Measurements from ENCODE around the gene G3BP1. TPM values are rescaled to one million over a fixed set of nuclear protein-coding genes. Genes with fewer than 3 reads are reported as not detected.

The G3BP1 gene
- total and polyA plus RNA-seq, 9 of the 15 experiments (the other 6 are each of a cell fraction or from before 2014, with no cell fraction given): 54.7 to 264 (median 105) TPM

DNA sequence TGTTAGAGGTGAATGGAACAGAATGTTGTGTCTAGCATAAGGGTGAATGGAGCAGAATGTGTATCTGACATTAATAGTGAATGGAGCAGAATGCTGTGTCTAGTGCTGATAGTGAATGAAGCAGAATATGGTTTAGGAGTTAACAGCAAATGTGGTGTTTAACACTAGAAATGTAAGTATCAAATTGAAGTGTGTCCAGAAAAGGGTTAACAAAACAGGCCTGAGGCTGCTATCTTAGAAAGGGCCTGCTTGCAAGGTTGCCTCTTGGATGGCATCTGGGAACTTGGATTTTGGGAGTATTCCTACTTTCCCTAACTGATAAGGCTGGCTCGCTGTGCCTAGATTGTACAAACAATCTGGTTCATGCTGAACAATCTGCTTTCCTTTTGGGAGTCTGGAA, 76.1 kb downstream of the G3BP1 start (continued):
- TF ChIP-seq, protein P1, sequence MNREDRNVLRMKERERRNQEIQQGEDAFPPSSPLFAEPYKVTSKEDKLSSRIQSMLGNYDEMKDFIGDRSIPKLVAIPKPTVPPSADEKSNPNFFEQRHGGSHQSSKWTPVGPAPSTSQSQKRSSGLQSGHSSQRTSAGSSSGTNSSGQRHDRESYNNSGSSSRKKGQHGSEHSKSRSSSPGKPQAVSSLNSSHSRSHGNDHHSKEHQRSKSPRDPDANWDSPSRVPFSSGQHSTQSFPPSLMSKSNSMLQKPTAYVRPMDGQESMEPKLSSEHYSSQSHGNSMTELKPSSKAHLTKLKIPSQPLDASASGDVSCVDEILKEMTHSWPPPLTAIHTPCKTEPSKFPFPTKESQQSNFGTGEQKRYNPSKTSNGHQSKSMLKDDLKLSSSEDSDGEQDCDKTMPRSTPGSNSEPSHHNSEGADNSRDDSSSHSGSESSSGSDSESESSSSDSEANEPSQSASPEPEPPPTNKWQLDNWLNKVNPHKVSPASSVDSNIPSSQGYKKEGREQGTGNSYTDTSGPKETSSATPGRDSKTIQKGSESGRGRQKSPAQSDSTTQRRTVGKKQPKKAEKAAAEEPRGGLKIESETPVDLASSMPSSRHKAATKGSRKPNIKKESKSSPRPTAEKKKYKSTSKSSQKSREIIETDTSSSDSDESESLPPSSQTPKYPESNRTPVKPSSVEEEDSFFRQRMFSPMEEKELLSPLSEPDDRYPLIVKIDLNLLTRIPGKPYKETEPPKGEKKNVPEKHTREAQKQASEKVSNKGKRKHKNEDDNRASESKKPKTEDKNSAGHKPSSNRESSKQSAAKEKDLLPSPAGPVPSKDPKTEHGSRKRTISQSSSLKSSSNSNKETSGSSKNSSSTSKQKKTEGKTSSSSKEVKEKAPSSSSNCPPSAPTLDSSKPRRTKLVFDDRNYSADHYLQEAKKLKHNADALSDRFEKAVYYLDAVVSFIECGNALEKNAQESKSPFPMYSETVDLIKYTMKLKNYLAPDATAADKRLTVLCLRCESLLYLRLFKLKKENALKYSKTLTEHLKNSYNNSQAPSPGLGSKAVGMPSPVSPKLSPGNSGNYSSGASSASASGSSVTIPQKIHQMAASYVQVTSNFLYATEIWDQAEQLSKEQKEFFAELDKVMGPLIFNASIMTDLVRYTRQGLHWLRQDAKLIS (CRISPR knock-in tag; IDR thresholded peaks at IDR 0.05): no peak
- TF ChIP-seq CHD1 (IDR thresholded peaks at IDR 0.05; ENCODE audit: low read length) (no peak), POLR2A (conservative IDR thresholded peaks at IDR 0.05) (no peak)

DNA sequence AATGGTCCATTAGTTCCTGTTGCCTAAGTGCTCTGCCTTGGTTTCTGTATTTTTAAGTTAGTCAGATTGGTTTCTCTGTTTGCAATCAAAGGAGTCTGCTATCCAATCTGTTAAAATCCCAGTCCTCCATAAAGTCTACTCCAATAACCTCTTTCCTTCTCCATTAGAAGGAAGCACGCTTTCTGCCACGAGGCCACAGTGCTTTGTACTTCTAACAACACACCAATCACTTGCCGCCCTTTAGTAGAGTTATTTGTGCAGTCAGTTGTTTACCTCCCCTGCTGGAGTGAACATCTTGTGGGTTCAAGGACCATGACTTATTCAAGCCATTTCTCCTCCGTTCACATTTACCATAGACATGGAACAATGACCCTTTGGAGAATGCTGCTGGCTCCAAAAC, 83.9 kb downstream of the G3BP1 start:
- CTCF ChIA-PET (ENCODE audit: low intra/inter-chr PET ratio): no interaction called here
- BruUV-seq (replicated peaks): no TSS peak
- Histone ChIP-seq H3K9ac (ENCODE audit: insufficient read depth in 1 of 2, low read depth in 2 of 2, low read length in 2 of 2) (no peak overlapping the region), H3K27ac (ENCODE audit: extremely low read depth, low read depth, low read length) (no peak overlapping the region), H4K20me1 (replicated peaks; ENCODE audit: control insufficient read depth, insufficient read depth, low read length) (no peaks in the 10 kb centered on the region; the same call in 1 of the 2 replicates), H3K9me3 (replicated peaks; ENCODE audit: control insufficient read depth, insufficient read depth, low read depth, low read length) (no peaks in the 10 kb centered on the region), H3K4me2 (ENCODE audit: insufficient read depth, low read length) (no peak overlapping the region), H3K9me1 (ENCODE audit: control insufficient read depth, insufficient read depth, low read length) (no peaks in the 10 kb centered on the region), H3K27me3 (ENCODE audit: control insufficient read depth in 2 of 2, insufficient read depth in 2 of 2, low read length in 2 of 2) (no peaks in the 10 kb centered on the region), H2AFZ (ENCODE audit: low read depth, low read length) (no peak overlapping the region), H3K79me2 (ENCODE audit: control insufficient read depth, insufficient read depth, low read length) (no peaks in the 10 kb centered on the region), H3K4me1 (replicated peaks in 1 of 2; ENCODE audit: control insufficient read depth in 2 of 2, insufficient read depth in 2 of 2, low read length in 2 of 2) (no peaks in the 10 kb centered on the region), H3K4me3 (no peak overlapping the region), H3K36me3 (ENCODE audit: control insufficient read depth, insufficient read depth, low read length) (no peaks in the 10 kb centered on the region)
- in situ Hi-C loops (cut with MboI) (no loop called here), intact Hi-C loops (cut with micrococcal nuclease) (no loop called here)
- POLR2A ChIA-PET: no interaction called here
- DNase-seq (ENCODE audit: extremely low read depth in 1 of 4, low spot score in 3 of 4) (no peak), FAIRE-seq (no peak), ATAC-seq (no peak)
- WGBS (ENCODE audit: insufficient coverage, low coverage, missing lambda C conversion rate): 0% methylated on average over 4 of the region's 4 CpGs
- TF ChIP-seq NR4A1 (CRISPR knock-in tag; IDR thresholded peaks at IDR 0.05) (no peak), NR4A1 (tag; IDR thresholded peaks at IDR 0.05) (no peak), ZNF717 (CRISPR knock-in tag; IDR thresholded peaks at IDR 0.05) (no peak), ZNF324 (CRISPR knock-in tag; IDR thresholded peaks at IDR 0.05) (no peak), ZNF445 (CRISPR knock-in tag; IDR thresholded peaks at IDR 0.05; ENCODE audit: low read depth) (no peak), ZNF561 (CRISPR knock-in tag; conservative IDR thresholded peaks at IDR 0.05) (no peak), KAT8 (IDR thresholded peaks at IDR 0.05; ENCODE audit: low read depth) (no peak), ZNF212 (CRISPR knock-in tag; IDR thresholded peaks at IDR 0.05) (no peak)
- TF ChIP-seq, protein P2, sequence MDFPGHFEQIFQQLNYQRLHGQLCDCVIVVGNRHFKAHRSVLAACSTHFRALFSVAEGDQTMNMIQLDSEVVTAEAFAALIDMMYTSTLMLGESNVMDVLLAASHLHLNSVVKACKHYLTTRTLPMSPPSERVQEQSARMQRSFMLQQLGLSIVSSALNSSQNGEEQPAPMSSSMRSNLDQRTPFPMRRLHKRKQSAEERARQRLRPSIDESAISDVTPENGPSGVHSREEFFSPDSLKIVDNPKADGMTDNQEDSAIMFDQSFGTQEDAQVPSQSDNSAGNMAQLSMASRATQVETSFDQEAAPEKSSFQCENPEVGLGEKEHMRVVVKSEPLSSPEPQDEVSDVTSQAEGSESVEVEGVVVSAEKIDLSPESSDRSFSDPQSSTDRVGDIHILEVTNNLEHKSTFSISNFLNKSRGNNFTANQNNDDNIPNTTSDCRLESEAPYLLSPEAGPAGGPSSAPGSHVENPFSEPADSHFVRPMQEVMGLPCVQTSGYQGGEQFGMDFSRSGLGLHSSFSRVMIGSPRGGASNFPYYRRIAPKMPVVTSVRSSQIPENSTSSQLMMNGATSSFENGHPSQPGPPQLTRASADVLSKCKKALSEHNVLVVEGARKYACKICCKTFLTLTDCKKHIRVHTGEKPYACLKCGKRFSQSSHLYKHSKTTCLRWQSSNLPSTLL (IDR thresholded peaks at IDR 0.05): no peak
- TF ChIP-seq, protein P3, sequence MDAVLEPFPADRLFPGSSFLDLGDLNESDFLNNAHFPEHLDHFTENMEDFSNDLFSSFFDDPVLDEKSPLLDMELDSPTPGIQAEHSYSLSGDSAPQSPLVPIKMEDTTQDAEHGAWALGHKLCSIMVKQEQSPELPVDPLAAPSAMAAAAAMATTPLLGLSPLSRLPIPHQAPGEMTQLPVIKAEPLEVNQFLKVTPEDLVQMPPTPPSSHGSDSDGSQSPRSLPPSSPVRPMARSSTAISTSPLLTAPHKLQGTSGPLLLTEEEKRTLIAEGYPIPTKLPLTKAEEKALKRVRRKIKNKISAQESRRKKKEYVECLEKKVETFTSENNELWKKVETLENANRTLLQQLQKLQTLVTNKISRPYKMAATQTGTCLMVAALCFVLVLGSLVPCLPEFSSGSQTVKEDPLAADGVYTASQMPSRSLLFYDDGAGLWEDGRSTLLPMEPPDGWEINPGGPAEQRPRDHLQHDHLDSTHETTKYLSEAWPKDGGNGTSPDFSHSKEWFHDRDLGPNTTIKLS (IDR thresholded peaks at IDR 0.05; ENCODE audit: borderline replicate concordance, low read depth): no peak
- TF ChIP-seq, protein P4, sequence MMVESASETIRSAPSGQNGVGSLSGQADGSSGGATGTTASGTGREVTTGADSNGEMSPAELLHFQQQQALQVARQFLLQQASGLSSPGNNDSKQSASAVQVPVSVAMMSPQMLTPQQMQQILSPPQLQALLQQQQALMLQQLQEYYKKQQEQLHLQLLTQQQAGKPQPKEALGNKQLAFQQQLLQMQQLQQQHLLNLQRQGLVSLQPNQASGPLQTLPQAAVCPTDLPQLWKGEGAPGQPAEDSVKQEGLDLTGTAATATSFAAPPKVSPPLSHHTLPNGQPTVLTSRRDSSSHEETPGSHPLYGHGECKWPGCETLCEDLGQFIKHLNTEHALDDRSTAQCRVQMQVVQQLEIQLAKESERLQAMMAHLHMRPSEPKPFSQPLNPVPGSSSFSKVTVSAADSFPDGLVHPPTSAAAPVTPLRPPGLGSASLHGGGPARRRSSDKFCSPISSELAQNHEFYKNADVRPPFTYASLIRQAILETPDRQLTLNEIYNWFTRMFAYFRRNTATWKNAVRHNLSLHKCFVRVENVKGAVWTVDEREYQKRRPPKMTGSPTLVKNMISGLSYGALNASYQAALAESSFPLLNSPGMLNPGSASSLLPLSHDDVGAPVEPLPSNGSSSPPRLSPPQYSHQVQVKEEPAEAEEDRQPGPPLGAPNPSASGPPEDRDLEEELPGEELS (CRISPR knock-in tag; IDR thresholded peaks at IDR 0.05; ENCODE audit: borderline replicate concordance): no peak

All from K562 (cell line).